Measurements from ENCODE around the gene BUB3.

BUB3 gene

DNA sequence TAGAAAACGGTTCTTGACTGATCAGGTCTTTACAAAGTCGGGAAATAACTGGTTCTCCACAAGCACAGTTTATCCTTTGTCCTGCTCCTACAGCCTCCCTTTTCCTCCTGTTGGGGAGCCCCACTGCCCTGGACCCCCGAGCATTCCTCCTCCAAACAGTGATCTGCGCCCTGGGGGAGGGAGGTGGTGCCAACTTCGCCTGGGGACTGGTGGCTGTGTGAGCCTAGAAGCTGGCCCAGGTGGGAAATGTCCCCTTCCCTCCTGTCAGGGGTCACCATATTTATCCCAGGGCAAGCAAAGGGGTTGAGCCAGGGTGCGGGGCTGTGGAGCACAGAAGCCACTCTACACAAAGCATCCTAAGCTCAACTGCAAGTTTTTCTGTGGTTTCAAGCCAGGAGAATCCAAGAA, 13.2 kb upstream of the BUB3 start:
- no peak for DNase-seq (ENCODE audit: low read depth in 2 of 3, low spot score in 2 of 3)

DNA sequence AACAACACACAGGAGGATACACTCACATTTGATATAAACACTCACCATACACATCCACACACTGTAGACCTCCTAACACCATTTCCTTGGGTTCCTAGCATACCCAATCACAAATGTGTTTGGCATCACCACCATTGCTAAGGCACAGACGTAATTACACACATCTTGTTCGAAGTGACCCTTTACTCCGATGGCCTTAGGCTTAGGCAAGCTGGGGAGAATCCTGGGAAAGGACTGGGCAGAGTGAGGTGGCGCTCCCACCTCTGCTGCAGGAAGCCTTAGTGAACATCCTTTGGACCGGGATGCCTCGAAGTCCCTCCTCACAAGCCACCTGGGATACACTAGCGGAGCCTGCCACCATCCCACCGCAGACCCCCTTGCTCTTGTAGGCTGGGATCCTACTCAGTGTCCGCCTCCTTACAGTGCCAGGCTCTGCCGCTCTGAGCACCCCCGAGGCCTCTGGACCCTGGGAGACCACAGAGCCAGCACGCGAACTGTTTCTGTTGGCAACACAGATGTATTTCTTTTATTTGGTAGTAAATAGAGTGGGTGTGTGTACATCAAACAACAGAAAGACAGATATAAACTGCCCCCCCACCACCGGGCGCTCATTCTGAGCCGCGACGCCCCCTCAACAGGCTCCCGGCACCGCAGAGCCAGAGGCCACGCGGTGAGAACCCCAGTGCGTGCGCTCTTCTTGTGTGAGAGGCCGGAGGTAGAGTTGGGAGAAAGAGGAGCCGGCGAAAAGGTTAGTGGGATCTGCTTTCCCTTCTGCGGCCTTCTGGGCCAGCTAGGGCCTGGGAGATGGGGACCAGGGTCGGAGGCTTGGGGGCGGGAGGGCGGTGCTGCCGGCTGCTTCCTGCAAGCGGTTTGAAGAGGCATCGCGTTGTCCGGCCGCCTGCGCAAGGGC, 12.2 kb upstream of the BUB3 start:
- no peak for DNase-seq (ENCODE audit: low read depth in 2 of 3, low spot score in 2 of 3)

DNA sequence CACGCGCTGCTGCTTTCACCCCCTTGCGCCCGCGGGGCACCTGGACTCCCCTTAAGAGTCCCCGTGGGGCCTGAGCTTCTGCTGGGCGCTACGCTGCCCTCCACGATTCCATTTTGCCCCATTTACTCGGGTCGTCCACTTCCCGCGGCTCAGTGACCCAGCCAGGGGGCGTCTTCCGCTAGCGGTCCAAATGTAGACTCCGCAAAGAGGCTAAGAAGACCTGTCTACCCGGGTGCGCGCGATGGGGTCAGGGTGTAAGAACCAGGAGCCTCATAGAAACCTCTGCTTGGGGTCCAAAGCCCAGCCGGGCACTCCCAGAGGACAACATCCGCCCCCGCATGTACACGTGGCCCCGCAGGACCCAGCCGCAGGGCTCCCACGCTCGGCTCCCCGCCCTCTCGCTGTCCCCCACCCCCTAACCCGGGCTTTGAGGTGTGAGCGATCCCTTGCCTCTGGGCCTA, 11.5 kb upstream of the BUB3 start:
- DNase-seq (ENCODE audit: low read depth in 2 of 3, low spot score in 2 of 3), result no peak

DNA sequence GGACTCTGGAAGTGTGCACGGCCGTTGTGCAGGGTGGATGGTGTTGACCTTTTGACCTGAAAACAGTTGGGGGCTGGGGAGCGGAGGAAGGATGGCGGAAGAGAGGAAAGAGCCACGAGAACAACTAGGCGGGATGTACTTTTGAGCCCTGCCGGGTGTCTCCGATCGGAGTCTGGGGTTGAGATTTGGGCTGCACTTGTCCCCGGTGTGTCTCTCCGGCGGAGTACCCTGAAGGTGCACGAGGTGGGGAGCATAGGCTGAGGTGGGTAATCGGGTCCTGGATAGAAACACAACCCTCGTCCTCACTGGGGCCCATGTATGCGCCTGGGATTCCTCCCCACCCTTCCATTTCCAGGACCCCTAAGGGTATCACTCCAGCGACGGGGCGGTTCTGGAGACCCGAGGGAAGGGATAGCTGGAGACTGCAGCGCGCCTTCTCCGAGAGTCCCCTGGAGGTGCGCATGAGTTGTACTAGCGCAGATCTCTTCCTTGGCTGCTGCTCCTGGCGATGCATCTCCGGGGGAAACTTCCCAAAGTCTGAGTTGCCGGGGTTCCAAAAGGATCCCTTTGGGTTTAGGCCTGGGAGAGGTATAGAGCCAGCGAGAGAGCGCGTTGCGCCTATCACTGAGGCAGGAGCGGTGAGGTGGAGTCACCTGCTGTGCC, 10.9 kb upstream of the BUB3 start:
- DNase-seq (ENCODE audit: low read depth in 2 of 3, low spot score in 2 of 3), result no peak

DNA sequence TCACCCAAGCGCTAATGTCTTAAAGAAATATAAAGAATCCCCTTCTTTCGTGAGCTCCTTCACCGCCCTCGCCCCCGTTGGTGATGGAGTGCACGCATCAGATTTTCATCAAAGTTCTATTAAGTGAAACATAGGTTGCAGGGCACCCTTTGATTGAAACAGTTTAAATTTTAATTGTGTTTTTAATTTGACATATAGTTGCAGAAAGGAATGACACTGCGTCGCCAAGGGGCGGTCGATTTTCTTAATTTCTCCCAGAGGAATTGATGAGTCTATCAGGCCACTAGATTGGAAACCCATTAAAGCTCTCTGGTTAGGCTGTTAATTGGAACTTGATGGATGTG, 10.4 kb upstream of the BUB3 start:
- no peak for DNase-seq (ENCODE audit: low read depth in 2 of 3, low spot score in 2 of 3)

DNA sequence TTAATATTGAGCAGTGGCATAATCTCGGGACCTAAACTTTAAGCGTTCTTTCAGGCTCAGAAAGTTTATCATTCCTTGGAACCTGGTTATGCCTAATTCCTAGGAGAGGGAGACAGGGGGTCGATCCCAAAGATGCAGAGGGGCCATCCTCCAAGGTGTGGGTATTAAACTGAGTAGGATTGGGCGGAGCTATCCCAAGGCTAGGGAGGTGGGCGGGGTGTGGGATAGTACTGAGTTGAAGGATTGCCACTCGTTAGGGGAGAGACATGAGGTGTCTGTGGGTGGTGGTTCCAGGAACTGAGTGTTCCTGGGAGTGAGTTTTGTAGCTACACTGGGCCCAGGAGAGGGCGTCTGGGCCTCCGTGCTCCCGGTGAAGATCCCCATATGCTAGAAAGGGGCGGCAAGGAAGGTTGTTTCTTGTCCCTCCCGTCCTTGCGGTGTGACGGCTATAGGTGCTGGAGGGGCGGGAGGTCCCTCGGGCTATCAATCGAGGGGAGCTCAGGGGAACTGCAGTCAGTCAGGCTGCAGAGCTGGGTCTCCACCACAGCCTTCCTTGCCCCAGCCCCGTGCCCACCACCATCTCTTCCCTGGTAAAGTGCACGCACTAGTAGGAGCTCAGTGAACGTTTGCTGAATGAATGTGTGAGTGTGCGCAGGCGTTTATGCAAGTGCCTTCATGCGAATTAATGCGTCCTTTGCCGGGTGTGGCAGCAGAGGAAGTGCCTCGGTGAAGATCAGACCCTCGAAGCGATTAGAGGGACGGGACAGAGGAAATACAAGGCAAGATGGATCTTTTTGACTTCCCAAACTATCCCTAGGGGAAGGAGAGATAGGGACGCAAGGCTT, 9.3 kb upstream of the BUB3 start:
- DNase-seq (ENCODE audit: low read depth in 2 of 3, low spot score in 2 of 3), result no peak

DNA sequence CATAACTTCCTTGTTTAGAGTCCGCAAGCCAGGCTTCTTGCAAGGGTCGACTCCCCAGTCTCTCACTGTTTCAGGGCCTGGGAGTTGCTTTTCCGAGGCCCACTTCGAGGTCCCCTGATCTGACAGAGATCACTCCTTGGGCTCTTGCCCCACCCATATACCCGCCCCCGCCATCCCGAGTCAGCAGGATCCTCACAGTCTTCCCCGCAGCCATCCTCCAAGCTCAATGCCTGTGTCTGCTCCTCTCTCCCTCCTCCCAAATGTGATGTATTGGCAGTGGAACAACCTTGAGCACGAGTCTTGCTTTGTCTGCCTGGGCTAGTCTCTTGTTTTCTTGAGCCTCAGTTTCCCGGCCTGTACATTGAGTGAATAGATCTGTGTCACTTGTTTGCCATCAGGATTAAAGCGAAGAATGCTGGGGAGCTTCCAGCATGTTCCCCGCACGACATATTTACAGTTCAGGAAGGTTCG, 8.6 kb upstream of the BUB3 start:
- no peak for DNase-seq (ENCODE audit: low read depth in 2 of 3, low spot score in 2 of 3)

DNA sequence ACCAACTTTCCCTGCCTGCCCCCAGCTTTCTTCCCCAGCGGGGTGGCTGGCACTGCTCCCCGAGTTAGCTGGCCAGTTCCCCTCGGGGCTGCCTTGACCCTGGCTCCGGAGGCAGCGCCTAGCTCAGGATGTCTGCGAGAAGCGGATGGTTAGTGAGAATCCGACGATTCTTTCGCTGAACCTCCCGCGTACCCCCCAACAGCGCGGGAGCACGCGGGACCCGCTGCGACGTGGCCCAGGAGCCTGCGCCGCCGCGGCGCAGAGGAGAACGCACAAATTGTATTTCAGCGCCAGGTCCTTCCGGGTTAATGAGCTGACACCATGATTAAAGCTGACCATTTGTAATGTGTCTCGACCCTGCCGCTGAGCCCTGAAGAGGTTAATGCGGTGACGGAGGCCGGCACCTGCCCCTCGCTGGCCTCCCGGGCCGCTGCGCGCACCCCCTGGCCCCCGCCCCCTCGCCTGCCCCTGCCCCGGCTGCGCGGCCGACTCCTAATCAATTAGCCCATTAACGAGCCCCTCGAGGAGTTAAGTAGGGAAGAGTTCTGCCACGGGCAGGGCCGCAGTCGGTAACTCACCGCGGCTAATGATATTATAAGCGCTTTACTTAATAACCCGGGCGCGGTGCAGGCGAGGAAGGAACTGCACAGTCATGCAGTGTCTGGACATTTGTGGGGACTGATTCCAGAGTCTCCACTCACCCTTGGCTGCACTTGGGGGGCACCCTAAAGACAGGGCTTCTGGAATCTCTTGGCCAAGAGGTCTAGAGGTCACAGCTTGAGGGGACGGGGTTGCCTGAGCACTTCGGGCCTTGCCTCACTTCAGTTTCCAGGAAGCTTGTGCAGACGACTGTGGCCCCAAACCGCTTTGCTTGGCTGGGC, 7.9 kb upstream of the BUB3 start:
- DNase-seq (ENCODE audit: low read depth in 2 of 3, low spot score in 2 of 3), result no peak

DNA sequence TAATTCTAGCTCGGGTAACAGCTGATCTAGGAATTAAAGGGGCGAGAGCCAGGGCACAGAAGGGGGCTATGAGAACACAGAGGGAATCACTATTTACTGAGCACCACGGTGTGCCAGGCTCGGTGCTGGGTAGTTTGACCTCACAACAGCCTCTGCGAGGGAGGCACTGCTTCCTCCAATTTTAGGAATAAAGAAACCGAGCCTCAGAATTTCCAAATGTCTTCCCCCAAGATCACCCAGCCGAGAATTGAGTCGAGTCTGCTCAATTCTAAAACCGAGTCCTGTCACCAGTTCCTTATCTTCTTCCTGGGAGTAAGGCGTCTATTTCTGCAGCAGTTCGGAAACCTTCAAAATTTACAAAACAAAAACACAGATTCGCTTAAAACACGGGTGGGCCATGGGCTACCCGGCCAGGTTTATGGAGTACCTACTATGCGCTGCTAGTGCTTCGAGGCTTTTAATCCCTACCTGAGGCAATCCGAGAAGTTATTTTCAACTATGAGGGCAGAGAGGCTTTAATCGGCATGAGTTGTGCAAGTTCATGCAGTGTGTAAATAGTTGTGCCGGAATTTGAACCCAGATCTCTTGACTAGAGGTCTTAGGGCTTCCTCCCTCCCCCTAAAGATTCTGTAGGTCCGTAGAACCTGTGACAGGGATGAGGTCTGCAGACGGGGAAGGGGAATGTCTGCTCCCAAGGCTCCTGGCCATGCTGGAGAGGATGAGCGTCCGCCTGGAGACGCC, 7.1 kb upstream of the BUB3 start:
- no peak for DNase-seq (ENCODE audit: low read depth in 2 of 3, low spot score in 2 of 3)

DNA sequence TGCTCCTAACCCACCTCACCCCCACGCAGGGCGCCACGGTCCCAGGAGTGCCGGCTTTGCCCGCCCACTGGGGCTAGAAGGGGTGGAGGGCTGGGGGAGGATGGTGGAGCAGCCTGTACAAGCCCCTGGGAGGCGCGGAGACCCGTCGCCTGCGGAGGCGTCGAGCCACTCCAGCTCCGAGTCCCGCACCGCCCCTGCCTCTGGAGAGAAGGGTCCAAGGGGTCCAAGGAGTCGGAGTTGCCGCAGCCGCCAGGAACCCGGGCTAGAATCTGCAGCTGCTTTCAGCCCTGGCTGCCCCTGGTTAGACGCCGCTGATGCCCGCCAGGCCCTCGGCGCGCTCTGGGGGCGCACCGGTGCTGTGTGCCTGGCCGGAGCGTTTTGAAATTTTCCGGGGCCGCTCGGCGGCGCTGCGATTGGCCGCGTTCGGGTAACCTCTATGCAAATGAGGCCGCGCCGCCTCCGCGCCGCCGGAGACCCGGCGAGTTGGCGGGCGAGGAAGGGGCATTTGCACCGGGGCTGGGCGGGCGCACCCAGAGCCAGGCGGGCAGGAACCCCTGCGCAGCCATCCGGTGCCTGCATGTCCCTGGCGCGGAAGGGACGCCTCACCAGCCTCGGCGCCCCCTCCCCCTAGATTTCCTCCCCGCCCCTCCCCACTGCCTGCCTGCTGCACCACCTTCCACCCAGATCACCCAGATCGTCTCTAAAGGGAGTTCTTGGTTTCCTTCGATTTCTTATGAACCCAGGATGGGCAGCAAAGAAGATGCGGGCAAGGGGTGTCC, 6.4 kb upstream of the BUB3 start, which contains the start of gene HMX2:
HMX2 (plus strand) TSS at position 502 of the 779 bp plus-strand sequence; CDS start at position 745, 243 bp downstream.
- DNase-seq (ENCODE audit: low read depth in 2 of 3, low spot score in 2 of 3), result no peak

DNA sequence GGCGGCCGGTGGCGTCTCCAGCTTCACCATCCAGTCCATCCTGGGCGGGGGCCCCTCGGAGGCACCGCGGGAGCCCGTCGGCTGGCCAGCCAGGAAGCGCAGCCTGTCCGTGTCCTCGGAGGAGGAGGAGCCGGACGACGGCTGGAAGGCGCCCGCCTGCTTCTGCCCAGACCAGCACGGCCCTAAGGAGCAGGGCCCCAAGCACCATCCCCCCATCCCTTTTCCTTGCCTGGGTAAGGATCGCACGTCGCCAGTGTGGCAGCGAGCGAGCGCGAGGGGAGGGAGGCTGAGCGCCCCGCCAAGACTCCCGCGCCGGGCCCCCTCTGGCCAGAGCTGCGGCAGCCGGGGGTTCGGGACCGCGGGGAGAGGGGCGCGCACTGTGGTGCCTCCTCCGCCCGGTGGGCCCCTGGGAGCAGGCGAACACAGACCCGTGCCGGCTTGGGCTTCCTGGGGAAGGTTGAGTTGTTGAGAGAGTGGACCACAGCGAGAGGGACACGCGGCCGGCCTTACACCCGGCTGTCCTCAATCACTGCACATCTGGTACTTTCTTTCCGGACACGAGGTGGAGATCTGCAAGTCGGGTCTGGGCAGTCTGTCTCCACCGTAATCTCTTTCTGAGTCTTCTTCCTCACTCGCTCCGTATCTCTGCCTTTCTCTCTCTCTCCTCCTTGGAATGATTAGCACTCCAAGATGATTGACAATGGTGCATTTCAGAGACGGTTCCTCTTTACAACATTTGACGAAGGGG, 5.6 kb upstream of the BUB3 start:
- DNase-seq (ENCODE audit: low read depth in 2 of 3, low spot score in 2 of 3), result no peak

DNA sequence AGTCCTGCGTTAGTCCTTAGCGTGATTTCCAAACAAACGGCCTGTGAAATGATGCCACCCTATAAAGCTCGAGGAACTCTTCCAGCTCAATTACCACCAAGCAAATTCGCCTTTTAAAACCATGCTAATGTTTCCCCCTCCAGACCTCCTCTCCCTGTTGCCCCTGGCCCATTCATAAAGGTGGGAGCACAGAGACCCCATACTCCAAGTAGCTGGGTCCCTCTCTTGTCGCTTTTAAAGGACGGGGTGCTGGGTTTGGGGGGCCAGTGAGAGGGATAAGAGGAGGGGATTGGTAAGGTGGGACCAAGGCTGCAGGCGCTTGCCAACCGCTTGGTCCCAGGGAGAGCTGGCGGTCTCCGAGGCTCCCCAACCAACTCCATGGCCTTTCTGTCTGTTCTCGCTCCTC, 5.0 kb upstream of the BUB3 start:
- no peak for DNase-seq (ENCODE audit: low read depth in 2 of 3, low spot score in 2 of 3)

DNA sequence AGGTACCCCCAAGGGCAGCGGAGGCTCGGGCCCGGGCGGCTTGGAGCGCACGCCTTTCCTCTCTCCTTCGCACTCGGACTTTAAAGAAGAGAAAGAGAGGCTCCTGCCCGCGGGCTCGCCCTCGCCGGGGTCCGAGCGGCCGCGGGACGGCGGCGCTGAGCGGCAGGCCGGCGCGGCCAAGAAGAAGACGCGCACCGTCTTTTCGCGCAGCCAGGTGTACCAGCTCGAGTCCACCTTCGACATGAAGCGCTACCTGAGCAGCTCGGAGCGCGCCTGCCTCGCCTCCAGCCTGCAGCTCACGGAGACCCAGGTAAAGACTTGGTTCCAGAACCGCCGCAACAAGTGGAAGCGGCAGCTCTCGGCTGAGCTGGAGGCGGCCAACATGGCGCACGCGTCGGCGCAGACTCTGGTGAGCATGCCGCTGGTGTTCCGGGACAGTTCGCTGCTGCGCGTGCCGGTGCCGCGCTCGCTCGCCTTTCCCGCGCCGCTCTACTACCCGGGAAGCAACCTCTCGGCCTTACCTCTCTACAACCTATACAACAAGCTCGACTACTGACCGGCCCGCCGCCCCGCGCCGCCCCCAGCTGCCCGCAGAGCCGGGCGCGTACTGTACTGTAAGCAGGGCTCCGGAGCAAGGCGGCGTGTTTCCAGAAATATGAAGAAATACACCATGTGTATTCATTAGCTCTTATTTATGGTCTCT, 4.5 kb upstream of the BUB3 start:
- DNase-seq (ENCODE audit: low read depth in 2 of 3, low spot score in 2 of 3), result no peak

DNA sequence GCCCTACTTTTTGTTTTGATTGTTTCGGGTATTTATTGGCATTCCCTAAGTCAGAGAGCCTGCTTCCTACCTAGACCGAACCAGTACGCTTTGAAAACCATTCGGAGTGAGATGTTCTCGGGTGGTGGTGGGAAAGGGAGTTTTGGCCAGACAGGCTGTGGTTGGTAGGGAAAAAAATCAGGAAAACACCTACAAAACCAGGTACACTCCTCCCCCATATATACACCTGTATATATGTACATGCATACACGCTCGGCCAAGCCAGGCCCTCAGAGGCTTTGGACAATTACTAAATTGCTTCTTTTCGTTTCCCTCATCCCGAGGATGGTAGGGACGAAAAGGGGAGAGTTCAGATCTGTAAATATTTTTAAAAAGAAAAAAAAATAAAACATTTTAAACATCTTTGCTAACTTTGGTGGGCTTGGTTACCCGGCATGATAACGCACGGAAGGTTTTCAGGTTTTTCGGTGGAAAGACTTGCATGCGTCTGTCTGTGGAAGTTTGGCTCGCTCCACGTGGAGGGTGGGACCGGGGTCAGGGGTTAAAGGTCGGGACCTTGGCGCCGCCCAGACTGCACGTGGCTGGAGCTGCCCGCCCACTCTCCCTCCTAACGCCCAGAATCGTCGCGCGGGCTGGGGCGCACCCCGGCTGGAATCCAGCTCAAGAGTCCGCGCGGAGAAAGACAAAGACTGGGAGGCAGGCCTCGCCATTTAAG, 3.8 kb upstream of the BUB3 start:
- DNase-seq (ENCODE audit: low read depth in 2 of 3, low spot score in 2 of 3), result no peak

DNA sequence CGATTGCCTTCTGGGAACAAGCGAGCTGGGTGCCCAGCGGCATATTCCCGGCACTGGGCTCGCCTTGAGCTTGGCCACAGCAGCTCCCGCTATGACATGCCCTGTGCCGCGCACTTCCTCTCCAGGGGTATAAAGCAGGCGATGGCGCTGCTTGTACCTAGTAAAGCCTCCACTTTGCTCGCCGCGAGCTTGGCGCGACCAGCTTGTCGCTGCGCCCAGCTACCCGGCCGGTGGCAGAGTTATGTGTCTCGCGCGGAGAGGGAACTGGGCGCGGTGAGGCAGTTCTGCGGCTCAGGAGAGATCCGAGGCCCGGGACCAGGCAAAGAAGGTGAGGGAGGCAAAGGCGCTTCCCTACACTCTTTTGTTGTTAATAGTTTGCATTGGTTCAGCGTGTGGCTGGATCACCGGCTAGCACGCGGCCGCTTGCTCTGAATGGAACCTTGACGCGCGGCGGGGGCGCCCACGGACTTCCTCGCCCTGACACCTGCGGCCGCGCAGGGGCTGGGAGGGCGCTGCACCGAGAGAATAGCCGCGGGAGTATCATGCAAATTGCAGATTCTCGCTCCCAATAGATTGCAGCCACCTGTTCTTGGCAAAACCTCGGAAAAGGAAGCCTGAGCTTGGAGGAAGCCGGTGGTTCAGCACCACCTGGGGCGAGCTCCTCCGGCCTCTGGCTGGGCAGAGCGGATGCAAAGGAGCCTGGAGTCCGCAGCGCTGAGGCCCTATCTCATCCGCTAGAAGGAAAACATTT, 3.0 kb upstream of the BUB3 start:
- DNase-seq (ENCODE audit: low read depth in 2 of 3, low spot score in 2 of 3), result no peak

DNA sequence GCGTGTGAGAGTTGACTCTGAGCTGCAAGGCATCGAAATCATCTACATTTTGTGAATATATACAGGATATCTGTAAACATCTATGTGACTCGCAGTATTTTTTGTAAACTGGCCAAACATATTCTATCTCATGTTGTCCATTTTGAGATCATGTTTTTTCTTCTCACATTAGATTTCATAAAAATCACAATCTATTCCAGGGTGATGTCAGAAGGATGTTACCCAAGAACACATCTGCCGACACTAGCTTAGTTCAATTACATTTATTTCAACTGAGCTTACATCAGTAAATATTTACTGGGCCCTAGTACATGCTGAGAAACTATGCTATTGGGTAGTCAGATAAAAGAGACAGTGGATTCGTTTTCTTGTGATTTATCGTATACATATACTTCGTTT, 2.5 kb upstream of the BUB3 start:
- no peak for DNase-seq (ENCODE audit: low read depth in 2 of 3, low spot score in 2 of 3)

Data from activated CD8-positive, alpha-beta memory T cell treated with anti-CD3 and anti-CD28 coated beads for 48 hours (primary cell).